ENCODE data around the gene PLSCR2. TPM values are rescaled to one million over a fixed set of nuclear protein-coding genes. Genes with fewer than 3 reads are reported as not detected.
A peak's percentile ranks its signal among the peaks of the same experiment; 100 is the strongest.

The PLSCR2 gene
- total RNA-seq, 6 experiments from 2014 or later, result not detected

DNA sequence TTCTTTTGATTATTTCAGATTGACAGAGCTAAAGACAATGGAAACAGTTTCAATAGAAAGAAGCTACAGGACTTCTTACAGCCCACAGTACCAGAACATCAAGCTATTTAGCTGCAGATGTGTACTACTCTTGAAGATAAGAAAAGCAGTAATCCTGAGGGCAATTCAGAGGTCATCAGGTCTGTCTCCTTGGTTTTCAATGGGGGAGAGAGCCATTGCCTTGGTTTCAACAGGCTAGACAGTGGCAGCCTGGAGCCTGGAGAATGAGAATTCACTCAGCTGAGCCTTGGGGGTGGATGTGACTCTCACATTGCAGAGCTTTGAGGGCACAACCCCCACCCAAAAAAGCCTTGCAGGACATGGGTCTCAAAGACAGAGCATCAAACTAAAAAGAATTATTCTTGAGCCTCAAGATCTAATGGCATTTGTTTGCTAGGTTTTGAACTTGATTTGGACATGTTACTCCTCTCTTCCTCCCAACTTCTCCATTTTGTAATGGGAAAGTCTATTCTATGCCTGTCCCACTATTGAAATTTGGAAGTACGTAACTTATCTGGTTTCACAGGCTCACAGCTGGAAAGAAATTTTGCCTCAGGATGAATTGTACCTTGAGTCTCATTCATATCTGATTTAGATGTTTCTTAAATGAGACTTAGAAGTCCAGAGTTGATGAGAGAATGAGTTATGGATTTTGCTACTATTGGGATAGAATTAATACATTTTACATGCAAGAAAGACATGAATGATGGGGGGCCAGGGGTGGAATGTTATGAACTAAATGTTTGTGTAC, 38.2 kb upstream of the PLSCR2 start:
- no peaks in the 10 kb centered on the region for H3K9me3 Mint-ChIP-seq
- TF ChIP-seq, protein P1, sequence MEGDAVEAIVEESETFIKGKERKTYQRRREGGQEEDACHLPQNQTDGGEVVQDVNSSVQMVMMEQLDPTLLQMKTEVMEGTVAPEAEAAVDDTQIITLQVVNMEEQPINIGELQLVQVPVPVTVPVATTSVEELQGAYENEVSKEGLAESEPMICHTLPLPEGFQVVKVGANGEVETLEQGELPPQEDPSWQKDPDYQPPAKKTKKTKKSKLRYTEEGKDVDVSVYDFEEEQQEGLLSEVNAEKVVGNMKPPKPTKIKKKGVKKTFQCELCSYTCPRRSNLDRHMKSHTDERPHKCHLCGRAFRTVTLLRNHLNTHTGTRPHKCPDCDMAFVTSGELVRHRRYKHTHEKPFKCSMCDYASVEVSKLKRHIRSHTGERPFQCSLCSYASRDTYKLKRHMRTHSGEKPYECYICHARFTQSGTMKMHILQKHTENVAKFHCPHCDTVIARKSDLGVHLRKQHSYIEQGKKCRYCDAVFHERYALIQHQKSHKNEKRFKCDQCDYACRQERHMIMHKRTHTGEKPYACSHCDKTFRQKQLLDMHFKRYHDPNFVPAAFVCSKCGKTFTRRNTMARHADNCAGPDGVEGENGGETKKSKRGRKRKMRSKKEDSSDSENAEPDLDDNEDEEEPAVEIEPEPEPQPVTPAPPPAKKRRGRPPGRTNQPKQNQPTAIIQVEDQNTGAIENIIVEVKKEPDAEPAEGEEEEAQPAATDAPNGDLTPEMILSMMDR (IDR thresholded peaks at IDR 0.05), result no peak
- no peaks in the 10 kb centered on the region; the same call in 1 of the 2 replicates for H3K27me3 Mint-ChIP-seq (ENCODE audit: insufficient read depth)
- no peak overlapping the region for H3K4me3 Mint-ChIP-seq
- H3K27ac Mint-ChIP-seq, result peak overlapping the region; percentile 82
- no peaks in the 10 kb centered on the region; the same call in 1 of the 2 replicates for H3K36me3 Mint-ChIP-seq (ENCODE audit: low read depth)
- peaks cover 58% of the 10 kb centered on the region for H3K4me1 Mint-ChIP-seq (ENCODE audit: low read depth)
- DNase-seq, result no peak

DNA sequence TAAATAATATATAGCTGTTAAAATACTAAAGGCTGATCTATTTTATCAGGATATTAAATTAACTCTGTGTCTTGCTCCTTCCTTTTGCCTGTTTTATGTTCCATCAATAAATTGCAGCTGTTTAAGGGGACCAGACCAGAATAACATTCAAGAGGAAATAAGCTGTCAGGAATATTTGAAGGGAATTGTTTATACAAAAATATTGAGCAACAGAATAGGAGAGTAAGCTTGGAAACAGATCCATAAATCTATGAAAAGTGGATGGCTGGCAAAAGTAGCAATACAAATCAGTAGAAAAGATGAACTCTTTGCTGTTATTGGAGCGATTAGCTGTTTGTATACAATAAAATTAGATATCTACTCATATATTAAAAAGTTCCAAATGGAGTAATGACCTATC, 36.2 kb upstream of the PLSCR2 start:
- Mint-ChIP-seq H3K4me3 (no peak overlapping the region), H3K27me3 (ENCODE audit: insufficient read depth) (no peaks in the 10 kb centered on the region), H3K27ac (no peak overlapping the region), H3K36me3 (ENCODE audit: low read depth) (no peaks in the 10 kb centered on the region), H3K9me3 (no peaks in the 10 kb centered on the region), H3K4me1 (ENCODE audit: low read depth) (peaks cover 59% of the 10 kb centered on the region)
- no peak for DNase-seq
- TF ChIP-seq, protein P1 (IDR thresholded peaks at IDR 0.05), result no peak

DNA sequence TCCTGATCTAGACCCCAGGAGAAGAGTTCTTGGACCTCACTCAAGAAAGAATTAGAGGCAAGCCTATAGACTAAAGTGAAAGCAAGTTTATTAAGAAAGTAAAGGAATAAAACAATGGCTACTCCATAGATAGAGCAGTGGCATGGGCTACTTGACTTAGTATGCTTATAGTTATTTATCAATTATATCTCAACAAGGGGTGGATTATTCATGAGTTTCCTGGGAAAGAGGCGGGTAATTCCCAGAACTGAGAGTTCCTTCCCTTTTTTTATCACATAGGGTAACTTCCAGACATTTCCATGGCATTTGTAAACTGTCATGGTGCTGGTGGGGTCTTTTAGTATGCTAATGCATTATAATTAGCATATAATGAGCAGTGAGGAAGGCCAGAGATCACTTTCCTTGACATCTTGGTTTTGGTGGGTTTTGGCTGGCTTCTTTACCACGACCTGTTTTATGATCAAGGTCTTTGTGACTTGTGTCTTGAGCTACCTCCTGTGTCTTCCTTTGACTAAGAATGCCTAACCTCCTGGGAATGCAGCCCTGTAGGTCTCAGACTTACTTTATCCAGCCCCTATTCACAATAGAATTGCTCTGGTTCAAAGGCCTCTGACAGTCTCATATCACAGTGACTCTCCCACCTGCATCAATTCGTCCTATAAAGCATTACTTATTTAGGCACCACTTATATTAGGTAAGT, 35.3 kb upstream of the PLSCR2 start:
- Mint-ChIP-seq H3K4me3 (peak overlapping the region; percentile 68; the same call in 1 of the 2 replicates), H3K36me3 (ENCODE audit: low read depth) (no peaks in the 10 kb centered on the region), H3K27ac (peak overlapping the region; percentile 68; the same call in 1 of the 2 replicates), H3K9me3 (no peaks in the 10 kb centered on the region), H3K4me1 (ENCODE audit: low read depth) (peaks cover 59% of the 10 kb centered on the region), H3K27me3 (ENCODE audit: insufficient read depth) (no peaks in the 10 kb centered on the region)
- DNase-seq, result no peak
- TF ChIP-seq, protein P1 (IDR thresholded peaks at IDR 0.05), result no peak

DNA sequence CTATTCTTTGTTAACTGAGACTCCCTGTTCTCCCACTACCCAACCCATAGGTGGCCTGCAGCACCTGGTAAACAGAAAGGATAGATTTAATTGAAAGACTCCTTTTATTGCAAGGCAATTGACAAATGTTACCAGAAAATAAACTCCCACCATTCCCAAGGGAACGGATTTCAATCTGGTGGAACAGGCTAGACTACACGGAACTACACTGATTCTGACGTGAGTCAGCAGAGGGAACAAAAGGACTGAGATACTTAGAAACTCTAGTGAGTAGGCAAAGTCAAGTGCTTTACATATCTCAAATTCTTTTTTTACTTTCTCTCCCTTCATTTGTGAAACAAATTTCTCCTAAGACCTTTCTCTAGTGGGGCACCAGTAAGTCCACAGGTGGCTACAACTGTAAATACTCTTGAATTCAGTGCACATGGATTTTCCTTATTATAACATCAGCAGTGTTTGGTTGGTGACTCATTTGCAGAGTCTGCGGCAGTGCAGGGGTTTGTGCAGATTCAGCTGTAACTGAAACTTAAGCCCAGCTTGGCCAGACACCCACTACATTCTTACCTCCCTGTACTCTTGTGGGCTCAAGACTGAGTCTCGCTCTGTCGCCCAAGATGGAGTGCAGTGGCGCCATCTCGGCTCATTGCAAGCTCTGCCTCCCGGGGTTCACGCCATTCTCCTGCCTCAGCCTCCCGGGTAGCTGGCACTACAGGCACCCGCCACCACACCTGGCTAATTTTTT, 34.3 kb upstream of the PLSCR2 start:
- peak; percentile 52 for DNase-seq
- Mint-ChIP-seq H3K27ac (peak overlapping the region; percentile 68), H3K36me3 (ENCODE audit: low read depth) (no peaks in the 10 kb centered on the region), H3K27me3 (ENCODE audit: insufficient read depth) (no peaks in the 10 kb centered on the region), H3K9me3 (no peaks in the 10 kb centered on the region), H3K4me3 (peak overlapping the region; percentile 68; the same call in 1 of the 2 replicates), H3K4me1 (ENCODE audit: low read depth) (peaks cover 59% of the 10 kb centered on the region)
- TF ChIP-seq, protein P1 (IDR thresholded peaks at IDR 0.05), result peak; percentile 39; the same call in 1 of the 2 replicates

DNA sequence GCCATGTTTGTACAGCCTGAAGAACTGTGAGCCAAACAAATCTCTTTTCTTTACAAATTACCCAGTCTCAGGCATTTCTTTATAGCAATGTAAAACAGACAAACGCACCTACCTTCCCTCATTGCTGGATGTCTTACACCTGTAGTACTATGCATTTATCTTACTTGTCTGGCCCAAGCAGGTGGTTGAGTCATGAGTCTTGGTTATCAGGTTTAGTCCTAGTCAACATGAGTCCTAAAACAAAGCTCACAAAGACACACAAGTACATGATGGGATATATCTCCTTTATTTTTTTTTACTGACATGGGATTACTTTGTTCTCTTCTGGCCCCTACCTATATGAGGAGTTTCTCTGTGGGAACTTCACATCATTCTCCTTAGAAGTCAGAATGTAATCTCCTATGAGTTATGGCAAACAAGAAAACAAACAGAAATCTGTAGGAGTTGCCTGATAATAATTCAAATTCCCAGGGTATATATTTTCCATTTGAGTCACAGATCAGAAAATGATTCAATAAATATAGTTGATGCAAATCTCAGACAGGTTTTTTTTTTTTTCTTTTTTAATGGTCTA, 33.6 kb upstream of the PLSCR2 start:
- Mint-ChIP-seq H3K36me3 (ENCODE audit: low read depth) (no peaks in the 10 kb centered on the region), H3K9me3 (no peaks in the 10 kb centered on the region), H3K4me1 (ENCODE audit: low read depth) (peaks cover 56% of the 10 kb centered on the region), H3K27ac (peak overlapping the region; percentile 68), H3K4me3 (peak overlapping the region; percentile 68; the same call in 1 of the 2 replicates), H3K27me3 (ENCODE audit: insufficient read depth) (no peaks in the 10 kb centered on the region)
- DNase-seq, result no peak
- TF ChIP-seq, protein P1 (IDR thresholded peaks at IDR 0.05), result no peak
